ENCODE measurements around the gene CACNA1S. TPM values are rescaled to one million over a fixed set of nuclear protein-coding genes. Genes with fewer than 3 reads are reported as not detected.

Gene CACNA1S
- total RNA-seq, 1 experiment from 2014 or later: 0.02 TPM

GRCh38 chr1:201051399-201051798, 60.8 kb downstream of the CACNA1S start:
- H3K27ac Mint-ChIP-seq: no peak overlapping the region
- TF ChIP-seq ATF3 (CRISPR knock-in tag; conservative IDR thresholded peaks at IDR 0.05): no peak
- TF ChIP-seq OVOL2 (CRISPR knock-in tag; IDR thresholded peaks at IDR 0.05; ENCODE audit: borderline replicate concordance): no peak
- no peak for TF ChIP-seq ZMAT4 (CRISPR knock-in tag; IDR thresholded peaks at IDR 0.05)
- TF ChIP-seq ZNF425 (CRISPR knock-in tag; conservative IDR thresholded peaks at IDR 0.05): no peak
- TF ChIP-seq MAX (CRISPR knock-in tag; IDR thresholded peaks at IDR 0.05): no peak
- TF ChIP-seq USF1 (CRISPR knock-in tag; IDR thresholded peaks at IDR 0.05): no peak
- no peak for TF ChIP-seq TEAD1 (CRISPR knock-in tag; IDR thresholded peaks at IDR 0.05)
- no peak for TF ChIP-seq ATF1 (CRISPR knock-in tag; IDR thresholded peaks at IDR 0.05)
- no peak for TF ChIP-seq TCF7 (CRISPR knock-in tag; IDR thresholded peaks at IDR 0.05; ENCODE audit: low read depth)
- DNase-seq (ENCODE audit: low spot score): no peak
- H3K4me3 Mint-ChIP-seq: no peak overlapping the region
- H3K36me3 Mint-ChIP-seq: no peaks in the 10 kb centered on the region
- ChIA-PET POLR2A (no interaction called here), CTCF (interaction anchor here (0.7 to 1.6 kb wide), 10 partner anchors 9 to 79 kb away, joined by 3 to 6 read pairs (median 4); no protein-coding TSS in a partner anchor)
- no peaks in the 10 kb centered on the region for H3K9me3 Mint-ChIP-seq
- H3K4me1 Mint-ChIP-seq: peaks cover 6% of the 10 kb centered on the region
- no peaks in the 10 kb centered on the region; the same call in 1 of the 2 replicates for H3K27me3 Mint-ChIP-seq (ENCODE audit: low read depth)
- ATAC-seq: no peak

GRCh38 chr1:201050515-201051277, 61.5 kb downstream of the CACNA1S start:
- POLR2A ChIA-PET: no interaction called here
- Mint-ChIP-seq H3K36me3 (no peaks in the 10 kb centered on the region), H3K27ac (no peak overlapping the region), H3K9me3 (no peaks in the 10 kb centered on the region), H3K27me3 (ENCODE audit: low read depth) (no peaks in the 10 kb centered on the region; the same call in 1 of the 2 replicates), H3K4me1 (peaks cover 6% of the 10 kb centered on the region), H3K4me3 (no peak overlapping the region)
- DNase-seq (ENCODE audit: low spot score) (no peak), ATAC-seq (no peak)
- CTCF ChIA-PET: interaction anchor here (1.1 to 3.6 kb wide), 5 partner anchors 9 to 79 kb away, joined by 3 to 20 read pairs (median 6); no protein-coding TSS in a partner anchor
- no peak for TF ChIP-seq ARID4B (CRISPR knock-in tag; IDR thresholded peaks at IDR 0.05; ENCODE audit: borderline replicate concordance)
- no peak for TF ChIP-seq NFYB (CRISPR knock-in tag; conservative IDR thresholded peaks at IDR 0.05; ENCODE audit: low read depth)
- no peak for TF ChIP-seq JAZF1 (CRISPR knock-in tag; IDR thresholded peaks at IDR 0.05)
- no peak for TF ChIP-seq AFF4 (CRISPR knock-in tag; IDR thresholded peaks at IDR 0.05; ENCODE audit: borderline replicate concordance)
- TF ChIP-seq ELF4 (CRISPR knock-in tag; IDR thresholded peaks at IDR 0.05; ENCODE audit: low read depth): no peak
- no peak for TF ChIP-seq ESRRA (CRISPR knock-in tag; IDR thresholded peaks at IDR 0.05; ENCODE audit: borderline replicate concordance)
- no peak for TF ChIP-seq ERG (CRISPR knock-in tag; IDR thresholded peaks at IDR 0.05)
- no peak for TF ChIP-seq NFE2L1 (CRISPR knock-in tag; IDR thresholded peaks at IDR 0.05)
- TF ChIP-seq ATF2 (CRISPR knock-in tag; IDR thresholded peaks at IDR 0.05; ENCODE audit: borderline replicate concordance, low read depth): no peak

Data from WTC11 (cell line).